Endothelial cell of umbilical vein (primary cell): ENCODE results near the gene SSC5D.

Experiments
- CTCF ChIP-seq, 2 donors: IDR thresholded peaks; 1 replicate in 1 of 2; 2 replicates in 1 of 2; pipeline ENCODE4 v1.5.1; 2011; ENCODE audit warnings: low read length in 2 of 2, mild to moderate bottlenecking in 2 of 2, moderate library complexity in 2 of 2, control low read depth in 1 of 2, inconsistent platforms in 1 of 2, low read depth in 1 of 2; ENCODE audit not compliant: insufficient read depth in 1 of 2; ENCODE audit errors: extremely low read depth in 1 of 2
- EZH2 ChIP-seq: IDR thresholded peaks from 2 replicates; pipeline ENCODE4 v1.6.1; 2012; ENCODE audit warnings: borderline replicate concordance, low read depth, mild to moderate bottlenecking, moderate library complexity, low read length, inconsistent platforms; ENCODE audit not compliant: severe bottlenecking
- FOS ChIP-seq: IDR thresholded peaks from 2 replicates; pipeline ENCODE4 v1.6.1; 2011; ENCODE audit warnings: mild to moderate bottlenecking, low read length, moderate library complexity, borderline replicate concordance; ENCODE audit not compliant: insufficient read depth
- GATA2 ChIP-seq: IDR thresholded peaks from 2 replicates; pipeline ENCODE4 v1.7.0; 2011; ENCODE audit warnings: low read depth, mild to moderate bottlenecking, moderate library complexity, mixed read lengths, low read length; ENCODE audit not compliant: insufficient read length, insufficient read depth
- JUN ChIP-seq: IDR thresholded peaks from 2 replicates; pipeline ENCODE4 v1.6.1; 2011; ENCODE audit warnings: borderline replicate concordance, low read depth; ENCODE audit not compliant: insufficient read length, insufficient read depth
- MAX ChIP-seq: IDR thresholded peaks from 2 replicates; pipeline ENCODE4 v1.6.1; 2011; ENCODE audit not compliant: insufficient read depth, insufficient read length
- MYC ChIP-seq: IDR thresholded peaks from one replicate; pipeline ENCODE4 v1.6.1; 2011; ENCODE audit warnings: mild to moderate bottlenecking, low read depth, low read length
- POLR2A ChIP-seq: IDR thresholded peaks from 2 replicates; pipeline ENCODE4 v1.6.1; 2012; ENCODE audit warnings: low read depth, mild to moderate bottlenecking, control low read depth, low read length
- POLR2AphosphoS5 ChIP-seq: IDR thresholded peaks from 2 replicates; pipeline ENCODE4 v1.6.1; 2012; ENCODE audit warnings: low read depth, mild to moderate bottlenecking, control low read depth, low read length, moderate library complexity; ENCODE audit not compliant: insufficient read depth

GRCh38 chr19:55530996-55531395, 42.8 kb downstream of the SSC5D start:
- no peak for TF ChIP-seq CTCF (IDR thresholded peaks at IDR 0.05; ENCODE audit: extremely low read depth in 1 of 2, insufficient read depth in 1 of 2, low read depth in 1 of 2, low read length in 2 of 2)
- no peak for TF ChIP-seq MAX
- no peak for TF ChIP-seq POLR2A
- no peak for TF ChIP-seq POLR2AphosphoS5
- no peak for TF ChIP-seq GATA2
- no peak for TF ChIP-seq EZH2
- TF ChIP-seq JUN: no peak
- TF ChIP-seq MYC: no peak
- no peak for TF ChIP-seq FOS
